HG03045 (cell line): Measurements from ENCODE around the gene OAS3.
"Not testable (repeated sequence)": the region's sequence is repeated elsewhere in the genome, so short reads cannot be mapped to it uniquely, and the experiment has no call there.

Experiments used
- ATAC-seq: cut with Tn5 transposase; IDR thresholded peaks from one replicate; pipeline ENCODE4 v1.9.1; 2021; ENCODE audit warnings: mild to moderate bottlenecking, moderate library complexity; ENCODE audit not compliant: unreplicated experiment

OAS3 gene, protein sequence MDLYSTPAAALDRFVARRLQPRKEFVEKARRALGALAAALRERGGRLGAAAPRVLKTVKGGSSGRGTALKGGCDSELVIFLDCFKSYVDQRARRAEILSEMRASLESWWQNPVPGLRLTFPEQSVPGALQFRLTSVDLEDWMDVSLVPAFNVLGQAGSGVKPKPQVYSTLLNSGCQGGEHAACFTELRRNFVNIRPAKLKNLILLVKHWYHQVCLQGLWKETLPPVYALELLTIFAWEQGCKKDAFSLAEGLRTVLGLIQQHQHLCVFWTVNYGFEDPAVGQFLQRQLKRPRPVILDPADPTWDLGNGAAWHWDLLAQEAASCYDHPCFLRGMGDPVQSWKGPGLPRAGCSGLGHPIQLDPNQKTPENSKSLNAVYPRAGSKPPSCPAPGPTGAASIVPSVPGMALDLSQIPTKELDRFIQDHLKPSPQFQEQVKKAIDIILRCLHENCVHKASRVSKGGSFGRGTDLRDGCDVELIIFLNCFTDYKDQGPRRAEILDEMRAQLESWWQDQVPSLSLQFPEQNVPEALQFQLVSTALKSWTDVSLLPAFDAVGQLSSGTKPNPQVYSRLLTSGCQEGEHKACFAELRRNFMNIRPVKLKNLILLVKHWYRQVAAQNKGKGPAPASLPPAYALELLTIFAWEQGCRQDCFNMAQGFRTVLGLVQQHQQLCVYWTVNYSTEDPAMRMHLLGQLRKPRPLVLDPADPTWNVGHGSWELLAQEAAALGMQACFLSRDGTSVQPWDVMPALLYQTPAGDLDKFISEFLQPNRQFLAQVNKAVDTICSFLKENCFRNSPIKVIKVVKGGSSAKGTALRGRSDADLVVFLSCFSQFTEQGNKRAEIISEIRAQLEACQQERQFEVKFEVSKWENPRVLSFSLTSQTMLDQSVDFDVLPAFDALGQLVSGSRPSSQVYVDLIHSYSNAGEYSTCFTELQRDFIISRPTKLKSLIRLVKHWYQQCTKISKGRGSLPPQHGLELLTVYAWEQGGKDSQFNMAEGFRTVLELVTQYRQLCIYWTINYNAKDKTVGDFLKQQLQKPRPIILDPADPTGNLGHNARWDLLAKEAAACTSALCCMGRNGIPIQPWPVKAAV

DNA sequence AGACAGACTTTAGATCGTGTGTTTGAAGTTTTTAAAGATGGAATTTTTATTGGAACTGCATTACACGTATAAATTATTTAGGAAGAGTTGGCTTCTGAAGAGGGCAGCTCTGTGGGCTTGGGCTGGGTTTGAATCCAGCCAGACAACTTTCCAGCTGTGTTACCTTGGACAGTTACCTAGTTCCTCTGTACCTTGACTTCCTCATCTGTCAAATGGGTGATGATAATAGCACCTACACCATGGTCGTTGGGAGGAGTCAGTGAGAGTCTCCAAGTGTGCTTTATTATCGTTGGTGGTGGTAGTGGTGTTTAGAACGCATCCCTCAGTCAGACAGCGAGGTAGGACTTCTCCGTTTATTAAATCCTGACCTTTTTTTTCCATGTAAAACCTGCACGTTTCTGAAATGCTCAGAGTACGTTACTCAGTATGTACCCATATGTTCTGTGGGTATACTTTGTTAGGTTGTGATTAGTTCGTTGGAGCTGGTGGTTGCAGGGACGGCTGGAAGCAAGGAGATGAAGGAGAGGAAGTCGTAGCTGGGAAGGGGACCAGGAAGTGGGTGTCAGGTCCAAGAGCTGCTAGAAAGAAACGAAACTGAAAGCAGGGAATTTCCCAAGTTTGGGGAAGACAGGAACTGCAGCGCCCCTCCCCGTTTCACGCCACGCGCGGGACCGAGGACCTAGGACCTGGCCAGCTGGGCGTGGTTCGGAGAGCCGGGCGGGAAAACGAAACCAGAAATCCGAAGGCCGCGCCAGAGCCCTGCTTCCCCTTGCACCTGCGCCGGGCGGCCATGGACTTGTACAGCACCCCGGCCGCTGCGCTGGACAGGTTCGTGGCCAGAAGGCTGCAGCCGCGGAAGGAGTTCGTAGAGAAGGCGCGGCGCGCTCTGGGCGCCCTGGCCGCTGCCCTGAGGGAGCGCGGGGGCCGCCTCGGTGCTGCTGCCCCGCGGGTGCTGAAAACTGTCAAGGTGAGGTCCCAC is at the start of gene OAS3:
OAS3 (plus strand) TSS at position 734 of the 979 bp plus-strand sequence; CDS start at position 791, 57 bp downstream.
- ATAC-seq: no peak

DNA sequence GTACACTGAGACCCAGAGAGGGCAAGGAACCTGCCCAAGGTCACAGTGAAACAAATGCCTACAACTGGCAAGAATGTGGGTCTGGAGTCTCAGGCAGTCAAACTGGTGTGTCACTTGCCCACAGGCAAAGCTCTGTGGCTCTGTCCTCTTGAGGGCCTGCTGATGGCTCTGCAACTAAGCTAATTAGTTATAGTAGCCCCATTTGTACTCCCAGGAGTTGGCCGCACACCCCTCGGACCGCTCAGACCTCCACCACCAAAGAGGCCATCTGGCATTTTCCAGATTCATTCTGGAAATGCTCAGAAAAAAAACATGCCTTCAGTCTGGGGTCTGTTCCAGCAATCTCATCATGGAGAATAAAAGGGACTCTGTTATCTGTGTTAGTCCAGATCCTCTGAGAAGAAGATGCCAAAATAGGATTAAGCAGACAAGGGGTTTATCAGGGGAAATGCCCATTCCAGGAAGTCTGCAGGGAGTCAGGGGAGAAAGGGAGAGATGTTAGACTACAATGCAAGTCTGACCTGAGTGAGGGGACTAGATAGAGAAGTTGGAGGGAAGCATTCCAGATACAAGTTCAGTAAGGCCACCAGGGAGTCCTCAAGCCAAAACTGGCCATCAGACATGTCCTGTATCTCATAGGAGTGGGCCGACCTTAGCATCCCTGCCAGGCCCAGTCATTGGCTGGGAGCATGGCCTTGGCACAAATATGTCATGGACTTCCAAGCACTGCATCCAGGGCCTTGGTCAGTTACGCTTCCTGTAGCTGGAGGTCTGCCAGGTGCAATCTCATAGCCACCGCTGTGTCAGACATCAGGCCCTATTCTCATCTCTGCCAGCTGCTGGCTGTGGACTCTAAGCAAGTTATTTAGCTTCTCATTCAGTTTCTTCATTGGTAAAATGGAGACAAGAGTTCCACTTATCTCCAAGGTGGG is 46.9 kb upstream of the OAS3 start:
- ATAC-seq: no peak

DNA sequence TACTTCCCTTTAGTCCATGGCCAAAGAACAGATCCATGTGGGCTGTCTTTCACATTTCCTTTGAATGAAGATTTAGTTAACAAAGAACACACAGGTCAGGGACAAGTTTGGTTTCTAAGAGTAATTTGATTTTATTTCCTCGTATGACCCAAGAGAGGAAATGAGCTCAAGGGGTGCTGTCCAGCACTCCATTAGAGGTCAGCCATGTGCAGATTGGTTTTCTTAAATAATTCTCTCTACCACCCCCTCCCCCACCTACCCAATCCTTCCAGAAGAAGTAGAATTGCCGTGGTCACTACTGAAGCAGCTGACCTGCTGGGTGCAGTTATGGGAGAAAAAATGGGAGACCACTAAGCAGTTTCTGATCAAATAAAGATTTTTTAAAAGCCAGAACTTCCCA is 45.4 kb upstream of the OAS3 start:
- no peak for ATAC-seq

DNA sequence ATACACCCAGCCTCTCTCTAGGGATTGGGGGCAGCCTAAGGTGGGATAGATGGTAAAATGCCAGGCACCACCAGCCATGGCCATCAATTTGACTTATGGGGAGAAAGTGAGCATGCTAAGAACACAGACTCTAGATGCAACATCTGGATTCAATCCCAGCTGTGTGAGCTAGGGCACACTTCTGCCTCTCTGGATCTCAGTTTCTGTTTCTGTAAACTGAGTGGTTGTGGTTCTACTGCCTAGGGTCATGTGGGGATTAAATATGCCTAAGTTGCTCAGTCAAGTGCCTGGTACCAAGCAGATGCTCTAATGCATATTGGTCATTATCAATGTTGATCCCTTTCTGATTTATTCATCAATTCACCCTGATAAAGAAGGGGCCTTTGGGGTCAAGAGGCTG is 44.1 kb upstream of the OAS3 start:
- no peak for ATAC-seq

DNA sequence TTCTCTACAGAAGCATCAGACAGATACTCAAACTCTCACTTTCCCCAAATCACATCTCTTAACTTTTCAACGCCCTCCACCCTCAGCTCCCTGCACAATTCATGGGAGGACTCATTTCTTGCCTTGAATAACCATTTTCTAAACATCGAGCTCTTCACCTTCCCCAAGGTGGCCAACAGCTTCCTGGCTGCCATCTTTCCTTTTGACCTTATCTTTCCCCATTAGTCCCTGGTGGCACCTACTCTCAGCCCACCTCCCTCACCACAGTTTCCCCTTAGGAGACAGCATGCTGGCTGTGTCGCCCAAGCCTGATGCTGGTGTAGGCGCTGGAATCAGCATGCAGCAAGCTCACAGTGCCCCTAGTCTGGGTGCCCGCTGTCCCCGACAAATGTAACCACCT is 39.9 kb upstream of the OAS3 start:
- ATAC-seq: no peak

DNA sequence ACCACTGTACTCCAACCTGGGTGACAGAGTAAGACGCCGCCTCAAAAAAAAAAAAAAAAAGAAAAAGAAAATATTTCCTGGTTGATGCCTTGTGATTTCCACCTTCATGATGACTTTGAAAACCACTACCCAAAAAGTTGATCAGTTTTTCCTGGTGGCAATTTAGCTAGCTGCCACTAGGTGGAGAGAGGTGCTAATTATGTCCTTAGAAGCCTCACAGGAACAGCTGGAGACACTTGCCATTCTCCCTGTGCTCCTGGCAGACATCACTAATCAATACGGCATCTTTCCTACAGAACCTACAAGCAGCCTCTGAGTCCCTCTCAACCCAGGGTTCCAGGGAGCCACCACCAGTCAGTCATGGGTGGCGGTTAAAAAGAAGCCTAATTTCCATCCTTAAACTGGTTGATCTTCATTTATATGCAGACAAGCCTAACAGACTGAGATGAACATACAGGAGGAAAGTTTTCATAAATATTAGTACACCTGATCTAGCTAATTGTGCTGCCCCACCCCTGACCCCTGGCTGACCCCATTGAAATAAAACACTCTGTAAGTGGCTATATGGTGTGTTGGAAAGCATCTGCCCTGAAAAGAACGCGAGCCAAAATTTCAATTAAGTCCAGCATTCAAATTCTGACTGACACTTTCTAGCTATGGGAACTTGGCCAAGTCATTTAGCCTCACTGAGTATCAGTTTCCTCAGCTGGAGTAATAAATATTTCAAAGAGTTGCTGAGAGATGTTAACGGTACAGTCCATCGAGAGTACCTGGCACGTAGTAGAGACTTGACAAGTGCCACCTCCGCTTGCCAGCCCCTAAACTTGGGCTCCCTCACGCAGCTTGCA is 37.8 kb upstream of the OAS3 start:
- ATAC-seq: no peak

DNA sequence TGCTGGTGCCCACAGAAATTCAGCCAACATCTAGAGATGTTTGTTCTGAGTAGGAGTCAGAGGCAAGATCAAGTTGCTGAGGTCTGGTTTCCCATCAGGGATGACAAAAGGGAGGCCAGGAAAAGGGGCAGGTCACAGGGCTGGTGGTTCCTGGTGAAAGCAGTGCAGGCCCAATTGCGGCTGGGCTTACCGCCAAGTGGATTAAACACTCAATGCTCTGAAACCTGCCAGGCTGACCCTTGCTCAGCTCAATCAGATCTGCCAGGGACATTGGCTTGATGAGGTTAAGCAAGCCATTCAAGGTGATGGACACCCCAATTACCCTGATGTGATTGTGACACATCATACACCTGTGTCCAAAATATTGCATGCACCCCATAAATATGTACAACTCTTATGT is 37.0 kb upstream of the OAS3 start:
- ATAC-seq: no peak

DNA sequence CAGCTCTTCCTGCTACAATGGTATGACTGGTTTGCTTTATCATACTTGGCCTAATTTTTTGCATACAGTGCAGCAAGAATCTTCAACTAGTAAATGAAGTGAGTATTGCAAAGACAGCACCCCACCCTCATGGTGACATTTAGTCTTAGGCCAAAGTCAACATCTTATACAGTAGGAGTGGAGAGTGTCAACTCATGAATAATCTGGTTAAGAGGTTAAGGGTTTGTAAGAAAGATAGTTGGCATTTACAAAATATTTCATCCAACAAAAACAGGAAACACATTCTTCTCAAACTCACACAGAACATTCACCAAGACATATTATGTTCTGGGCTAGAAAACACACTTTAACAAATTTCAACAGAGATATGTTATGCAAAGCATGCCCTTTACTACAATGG is 33.7 kb upstream of the OAS3 start:
- ATAC-seq: no peak

DNA sequence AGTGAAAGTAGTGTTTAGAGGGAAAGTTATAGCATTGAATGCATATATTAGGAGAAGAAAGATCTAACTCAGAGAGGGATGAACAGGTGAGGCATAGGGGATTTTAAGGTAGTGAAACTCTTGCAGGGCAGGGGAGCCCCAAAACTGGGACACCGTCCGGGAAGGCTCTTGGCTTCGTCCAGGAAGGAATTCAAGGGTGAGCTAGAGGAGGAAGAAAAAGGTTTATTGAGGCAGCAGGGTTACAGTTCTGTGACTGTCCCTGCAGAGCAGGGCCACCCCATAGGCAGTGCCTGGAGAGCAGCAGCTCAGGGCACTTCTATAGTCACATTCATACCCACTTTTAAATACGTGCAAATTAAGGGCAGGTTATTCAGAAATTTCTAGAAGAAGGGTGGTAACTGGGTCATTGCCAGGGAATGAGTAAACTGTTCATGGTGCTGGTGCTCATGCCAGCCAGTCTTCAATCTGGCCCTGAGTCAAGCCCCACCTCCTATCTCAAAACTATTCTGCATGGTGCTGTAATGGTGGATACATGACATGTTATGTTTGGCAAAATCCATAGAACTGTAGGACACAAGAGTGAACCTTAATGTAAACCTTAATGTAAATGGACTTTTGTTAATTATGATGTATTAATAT is 32.7 kb upstream of the OAS3 start:
- ATAC-seq: no peak

DNA sequence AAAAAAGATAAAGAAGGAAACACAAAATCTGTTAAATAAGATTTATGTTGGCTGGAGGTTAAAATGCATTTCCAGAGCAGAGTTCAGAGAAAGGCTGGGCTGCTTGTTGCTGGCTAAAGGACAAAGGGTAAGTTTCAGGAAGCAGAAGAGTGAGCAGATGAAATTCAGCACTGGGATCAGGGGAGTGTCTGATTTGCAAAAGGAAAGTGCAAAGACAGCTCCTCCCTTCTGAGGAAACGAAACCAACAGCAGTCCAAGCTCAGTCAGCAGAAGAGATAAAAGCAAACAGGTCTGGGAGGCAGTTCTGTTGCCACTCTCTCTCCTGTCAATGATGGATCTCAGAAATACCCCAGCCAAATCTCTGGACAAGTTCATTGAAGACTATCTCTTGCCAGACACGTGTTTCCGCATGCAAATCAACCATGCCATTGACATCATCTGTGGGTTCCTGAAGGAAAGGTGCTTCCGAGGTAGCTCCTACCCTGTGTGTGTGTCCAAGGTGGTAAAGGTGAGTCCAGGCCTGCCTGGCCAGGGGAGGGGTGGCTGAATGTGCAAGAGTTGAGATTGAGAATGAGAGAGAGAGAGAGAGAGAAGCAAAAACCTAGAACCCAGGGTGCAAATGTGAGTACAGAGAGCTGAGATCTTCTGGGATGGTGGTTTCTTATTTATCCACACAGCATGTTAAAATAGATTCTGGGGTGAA is 31.4 kb upstream of the OAS3 start, which contains the start of gene OAS1:
OAS1 (plus strand) TSS at position 251 of the 703 bp plus-strand sequence; CDS start at position 329, 78 bp downstream.
- ATAC-seq: peak; percentile 71

DNA sequence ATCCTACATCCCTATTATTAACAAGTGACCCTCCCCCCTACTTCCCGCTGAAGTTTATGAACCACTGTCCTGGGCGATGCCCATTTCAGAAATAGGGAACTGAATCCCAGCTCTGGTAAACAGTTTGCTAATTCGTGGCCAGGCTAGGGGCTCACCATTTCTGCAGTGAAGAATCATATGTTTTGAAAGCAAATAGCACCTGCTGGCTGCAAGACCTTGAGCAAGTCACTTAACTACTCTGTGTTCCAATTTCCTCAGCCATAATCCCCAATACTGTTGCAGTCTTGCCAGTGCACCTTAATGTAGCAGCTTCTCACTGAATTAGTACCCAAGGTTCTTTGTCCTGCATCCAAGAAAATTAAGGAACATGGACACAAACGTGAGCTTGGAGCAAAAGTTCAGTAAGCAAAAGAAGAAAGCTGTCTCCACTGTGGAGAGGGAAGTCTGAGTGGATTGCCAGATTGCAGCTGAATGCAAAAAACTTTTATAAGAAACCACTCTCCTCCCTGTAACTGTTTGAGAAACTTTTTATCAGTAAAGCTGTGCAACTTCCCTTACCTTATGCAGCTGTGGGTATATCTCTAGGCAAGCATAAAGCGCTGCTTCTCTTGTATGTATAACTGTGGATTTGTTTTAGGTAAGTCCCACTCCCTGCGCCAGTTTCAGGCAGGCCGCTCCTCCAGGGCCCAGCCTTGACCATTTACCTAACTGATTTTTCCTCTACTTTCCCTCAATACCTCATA is 30.7 kb upstream of the OAS3 start:
- peak; percentile 39 for ATAC-seq

DNA sequence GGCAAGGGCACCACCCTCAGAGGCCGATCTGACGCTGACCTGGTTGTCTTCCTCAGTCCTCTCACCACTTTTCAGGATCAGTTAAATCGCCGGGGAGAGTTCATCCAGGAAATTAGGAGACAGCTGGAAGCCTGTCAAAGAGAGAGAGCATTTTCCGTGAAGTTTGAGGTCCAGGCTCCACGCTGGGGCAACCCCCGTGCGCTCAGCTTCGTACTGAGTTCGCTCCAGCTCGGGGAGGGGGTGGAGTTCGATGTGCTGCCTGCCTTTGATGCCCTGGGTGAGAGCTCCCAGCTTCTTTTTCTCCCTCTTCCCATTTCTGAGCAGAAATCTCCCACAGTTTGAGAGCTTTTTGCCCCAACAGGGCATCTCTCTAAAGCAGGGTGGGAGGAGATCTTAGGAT is 29.7 kb upstream of the OAS3 start:
- ATAC-seq: no peak

DNA sequence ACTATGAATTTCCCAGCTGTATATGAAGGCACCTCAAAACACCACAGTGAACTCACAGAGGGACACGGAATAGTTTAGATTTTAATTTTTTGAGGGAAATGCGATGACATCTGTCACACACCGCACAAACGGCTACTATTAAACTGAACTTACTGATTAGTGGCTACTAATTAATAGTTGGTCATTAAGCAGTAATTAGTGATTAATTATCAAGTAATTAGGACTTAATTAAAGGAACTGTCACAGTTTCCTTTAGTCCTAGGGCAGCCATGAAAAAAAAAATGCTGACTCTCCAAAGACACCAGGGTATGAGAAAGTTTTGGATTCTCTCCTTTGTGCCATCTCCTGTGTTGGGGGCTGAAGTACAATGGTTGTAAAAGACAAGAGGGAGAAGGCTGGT is 28.6 kb upstream of the OAS3 start:
- ATAC-seq: no peak

DNA sequence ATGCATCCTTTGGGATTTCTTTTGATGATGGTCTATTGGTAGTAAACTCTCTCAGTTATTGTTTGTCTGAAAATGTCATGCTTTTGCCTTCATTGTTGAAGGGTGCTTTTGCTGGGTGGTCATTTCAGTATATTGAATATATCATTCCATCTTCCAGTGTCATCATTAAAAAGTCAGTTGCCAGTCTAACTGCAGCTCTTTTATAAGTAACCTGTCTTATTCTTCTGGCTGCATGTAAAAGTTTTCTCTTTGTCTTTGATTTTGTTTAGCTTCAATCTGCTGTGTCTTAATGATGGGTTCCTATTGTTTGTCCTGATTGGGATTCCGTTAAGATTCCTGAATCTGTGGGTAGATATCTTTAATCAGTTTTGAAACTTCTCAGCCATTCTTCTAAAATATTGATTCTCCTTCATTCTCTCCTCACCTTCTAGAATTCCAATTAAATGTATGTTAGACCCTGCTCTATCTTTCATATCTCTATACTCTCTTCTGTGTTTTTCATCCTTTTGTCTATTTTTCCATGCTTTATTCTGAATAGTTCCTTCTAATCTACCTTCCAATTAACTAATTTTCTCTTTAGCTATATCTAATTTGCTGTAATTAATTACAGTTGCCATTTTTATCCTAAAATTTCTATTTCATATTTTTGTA is 25.1 kb upstream of the OAS3 start:
- no peak for ATAC-seq

DNA sequence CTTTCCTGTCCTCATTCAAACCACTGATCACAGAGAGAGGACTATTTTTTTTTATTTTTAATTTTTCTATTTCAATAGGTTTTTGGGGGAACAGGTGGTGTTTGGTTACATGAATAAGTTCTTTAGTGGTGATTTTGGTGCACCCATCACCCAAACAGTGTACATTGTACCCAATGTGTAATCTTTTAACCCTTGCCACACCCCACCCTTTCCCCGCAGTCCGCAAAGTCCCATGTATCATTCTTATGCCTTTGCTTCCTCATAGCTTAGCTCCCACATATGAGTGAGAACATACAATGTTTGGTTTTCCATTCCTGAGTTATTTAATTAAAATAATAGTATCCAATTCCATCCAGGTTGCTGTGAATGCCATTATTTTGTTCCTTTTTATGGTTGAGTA is 24.4 kb upstream of the OAS3 start:
- ATAC-seq: not testable (repeated sequence)

DNA sequence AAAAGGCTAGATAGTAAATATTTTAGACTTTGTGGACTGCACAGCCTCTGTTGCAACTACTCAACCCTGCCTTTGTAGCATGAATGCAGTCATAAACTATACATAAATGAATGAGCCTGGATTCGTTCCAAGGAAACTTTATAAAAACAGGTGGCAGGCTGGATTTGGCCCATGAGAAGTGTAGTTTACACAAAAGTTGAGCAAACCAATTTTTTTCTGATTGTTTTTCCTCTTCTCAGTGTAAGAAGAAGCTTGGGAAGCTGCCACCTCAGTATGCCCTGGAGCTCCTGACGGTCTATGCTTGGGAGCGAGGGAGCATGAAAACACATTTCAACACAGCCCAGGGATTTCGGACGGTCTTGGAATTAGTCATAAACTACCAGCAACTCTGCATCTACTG is 22.0 kb upstream of the OAS3 start:
- ATAC-seq: no peak
